ENCODE data around the gene UCHL3.

GRCh38 chr13:75508002-75508548 is 41.5 kb upstream of the UCHL3 start:
- TF ChIP-seq, protein P1, sequence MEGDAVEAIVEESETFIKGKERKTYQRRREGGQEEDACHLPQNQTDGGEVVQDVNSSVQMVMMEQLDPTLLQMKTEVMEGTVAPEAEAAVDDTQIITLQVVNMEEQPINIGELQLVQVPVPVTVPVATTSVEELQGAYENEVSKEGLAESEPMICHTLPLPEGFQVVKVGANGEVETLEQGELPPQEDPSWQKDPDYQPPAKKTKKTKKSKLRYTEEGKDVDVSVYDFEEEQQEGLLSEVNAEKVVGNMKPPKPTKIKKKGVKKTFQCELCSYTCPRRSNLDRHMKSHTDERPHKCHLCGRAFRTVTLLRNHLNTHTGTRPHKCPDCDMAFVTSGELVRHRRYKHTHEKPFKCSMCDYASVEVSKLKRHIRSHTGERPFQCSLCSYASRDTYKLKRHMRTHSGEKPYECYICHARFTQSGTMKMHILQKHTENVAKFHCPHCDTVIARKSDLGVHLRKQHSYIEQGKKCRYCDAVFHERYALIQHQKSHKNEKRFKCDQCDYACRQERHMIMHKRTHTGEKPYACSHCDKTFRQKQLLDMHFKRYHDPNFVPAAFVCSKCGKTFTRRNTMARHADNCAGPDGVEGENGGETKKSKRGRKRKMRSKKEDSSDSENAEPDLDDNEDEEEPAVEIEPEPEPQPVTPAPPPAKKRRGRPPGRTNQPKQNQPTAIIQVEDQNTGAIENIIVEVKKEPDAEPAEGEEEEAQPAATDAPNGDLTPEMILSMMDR (conservative IDR thresholded peaks at IDR 0.05; ENCODE audit: low read depth, low read length), result no peak
- TF ChIP-seq EZH2phosphoT487 (IDR thresholded peaks at IDR 0.05; ENCODE audit: borderline replicate concordance, low read length) (no peak), EZH2 (IDR thresholded peaks at IDR 0.05; ENCODE audit: low read length, unreplicated experiment) (no peak)

All from PC-3 (cell line).